K562 (cell line): Measurements from ENCODE around the gene OLFML3. TPM values are rescaled to one million over a fixed set of nuclear protein-coding genes. Genes with fewer than 3 reads are reported as not detected.

ENCODE experiments used
- ATAC-seq: fragments of 200-7000 bp; cut with Tn5 transposase; 3 replicates; pipeline ENCODE4 v1.9.1; 2020; ENCODE audit warnings: moderate library complexity
- BruUV-seq: library from RNA; stranded (reverse); fragments of 400-500 nt; replicated peaks from 2 replicates; lab custom pipeline; 2021; lab: Mats Ljungman, UMichigan
- CTCF ChIA-PET: fragments of 300-600 bp; formaldehyde crosslinking; extraction: SDS; loops from one replicate; lab custom pipeline; 2021; ENCODE audit warnings: low intra/inter-chr PET ratio; lab: Yijun Ruan, JAX
- POLR2A ChIA-PET: fragments of 300-600, 350-650 bp; sonication (Branson Sonifier 250); formaldehyde crosslinking; extraction: SDS; loops from one replicate; lab custom pipeline; 2021; ENCODE audit warnings: antibody characterized with exemption, inconsistent platforms; lab: Yijun Ruan, JAX
- DNase-seq, 4 experiments: peaks; one replicate each; pipeline versions ENCODE4 v3.0.0 to v3.0.0-alpha.2; 2011 to 2018; ENCODE audit warnings: low spot score in 3 of 4, mixed read lengths in 3 of 4; ENCODE audit errors: extremely low read depth in 1 of 4
- FAIRE-seq: peaks from 2 replicates; lab custom pipeline; 2011; peaks lifted over from hg19 to GRCh38; lab: Jason Lieb, UNC
- H2AFZ ChIP-seq: 2 replicates; pipeline ENCODE4 v1.6.0; 2011; ENCODE audit warnings: low read depth, low read length, control low read depth, inconsistent platforms
- H3K27ac ChIP-seq: fragments of 200-600 bp; 3 replicates; pipeline ENCODE4 v1.8.0; 2011; ENCODE audit warnings: low read depth, mild to moderate bottlenecking, control low read depth, inconsistent platforms, low read length, moderate library complexity, mixed read lengths; ENCODE audit errors: extremely low read depth
- H3K27me3 ChIP-seq, 2 experiments: fragments of 300-600 bp in 1 of 2; 2 replicates in 1 of 2; 3 replicates in 1 of 2; pipeline versions ENCODE4 v1.6.0 to v1.8.0; 2011; ENCODE audit warnings: inconsistent platforms in 2 of 2, low read length in 2 of 2, mild to moderate bottlenecking in 1 of 2, mixed read lengths in 1 of 2, moderate library complexity in 1 of 2; ENCODE audit not compliant: control insufficient read depth in 2 of 2, insufficient read depth in 2 of 2
- H3K36me3 ChIP-seq: fragments of 300-600 bp; 3 replicates; pipeline ENCODE4 v1.8.0; 2011; ENCODE audit warnings: mild to moderate bottlenecking, low read length, inconsistent platforms; ENCODE audit not compliant: control insufficient read depth, insufficient read depth
- H3K4me1 ChIP-seq, 2 experiments: fragments of 200-600 bp in 1 of 2; replicated peaks in 1 of 2; 2 replicates in 1 of 2; 3 replicates in 1 of 2; pipeline versions ENCODE4 v1.5.1 to v1.8.0; 2011; ENCODE audit warnings: inconsistent platforms in 2 of 2, low read length in 2 of 2, mild to moderate bottlenecking in 1 of 2, mixed read lengths in 1 of 2, moderate library complexity in 1 of 2; ENCODE audit not compliant: control insufficient read depth in 2 of 2, insufficient read depth in 2 of 2
- H3K4me2 ChIP-seq: 2 replicates; pipeline ENCODE4 v1.6.1; 2011; ENCODE audit warnings: low read length, control low read depth, inconsistent platforms, mixed read lengths; ENCODE audit not compliant: insufficient read depth
- H3K4me3 ChIP-seq: fragments of 200-600 bp; sonication (generic), shearing (Covaris generic); 2 replicates; pipeline ENCODE4 v1.5.1; 2016; ENCODE audit warnings: control low read depth, inconsistent platforms
- H3K79me2 ChIP-seq: fragments of 200-600 bp; 3 replicates; pipeline ENCODE4 v1.8.0; 2011; ENCODE audit warnings: low read length, inconsistent platforms; ENCODE audit not compliant: control insufficient read depth, insufficient read depth
- H3K9ac ChIP-seq, 2 experiments: 2 replicates each; pipeline versions ENCODE4 v1.6.0 to v1.6.1; 2011; ENCODE audit warnings: low read depth in 2 of 2, low read length in 2 of 2, control low read depth in 1 of 2, inconsistent platforms in 1 of 2, mild to moderate bottlenecking in 1 of 2, mixed read lengths in 1 of 2; ENCODE audit not compliant: insufficient read depth in 1 of 2
- H3K9me1 ChIP-seq: one replicate; pipeline ENCODE4 v1.6.0; 2011; ENCODE audit warnings: inconsistent platforms, mild to moderate bottlenecking, low read length, moderate library complexity; ENCODE audit not compliant: control insufficient read depth, insufficient read depth
- H3K9me3 ChIP-seq: replicated peaks from 2 replicates; pipeline ENCODE4 v1.5.1; 2011; ENCODE audit warnings: low read depth, low read length, inconsistent platforms; ENCODE audit not compliant: control insufficient read depth, insufficient read depth
- H4K20me1 ChIP-seq: replicated peaks from 2 replicates; pipeline ENCODE4 v1.6.1; 2011; ENCODE audit warnings: low read length, inconsistent platforms, mixed read lengths; ENCODE audit not compliant: control insufficient read depth, insufficient read depth
- CBFA2T3 ChIP-seq: fragments of 450-650 bp; IDR thresholded peaks from 2 replicates; pipeline ENCODE4 v1.6.1; 2017
- HNRNPUL1 ChIP-seq: fragments of 200-400 bp; formaldehyde crosslinking; IDR thresholded peaks from 2 replicates; pipeline ENCODE4 v1.6.1; 2017; ENCODE audit warnings: low read length
- NR2F6 ChIP-seq: fragments of 450-650 bp; formaldehyde crosslinking; IDR thresholded peaks from 2 replicates; pipeline ENCODE4 v1.4.0; 2020; ENCODE audit warnings: mild to moderate bottlenecking
- PRMT5 ChIP-seq: sonication (generic); formaldehyde crosslinking; IDR thresholded peaks from 2 replicates; pipeline ENCODE4 v1.5.0; 2020; ENCODE audit warnings: missing genetic modification reagents
- RBM22 ChIP-seq: fragments of 200-400 bp; formaldehyde crosslinking; IDR thresholded peaks from 2 replicates; pipeline ENCODE4 v1.6.1; 2018; ENCODE audit warnings: low read length, low read depth; ENCODE audit not compliant: poor library complexity, severe bottlenecking
- ZNF584 ChIP-seq: fragments of 200-800 bp; sonication (Bioruptor generic); IDR thresholded peaks from 2 replicates; pipeline ENCODE4 v1.6.1; 2016; ENCODE audit warnings: low read depth, mild to moderate bottlenecking, missing genetic modification characterization, missing compliant biosample characterization
- WGBS: fragments of 100-300 bp; shearing (Covaris generic); methylation state at CpG from one replicate; pipeline ENCODE4 v1.1.6; 2016; ENCODE audit warnings: low coverage, mixed read lengths; ENCODE audit not compliant: insufficient coverage; ENCODE audit errors: missing lambda C conversion rate; 5-methylcytosine and 5-hydroxymethylcytosine counted together
- in situ Hi-C: fragments of 300-500 bp; cut with MboI; formaldehyde crosslinking; loops from 4 replicates; pipeline ENCODE4 v1.15.0; 2018; ENCODE audit warnings: inconsistent platforms, mixed read lengths
- intact Hi-C: fragments of 100-400 bp; cut with micrococcal nuclease; formaldehyde crosslinking; loops from 2 replicates; pipeline ENCODE4 v1.14.2; 2022
- polyA plus RNA-seq, 8 experiments: library from polyadenylated mRNA; depleted of rRNA in 4 of 8; stranded (reverse) in 5 of 8; unstranded in 3 of 8; fragments of >200 nt; fragmentation: Nextera tagmentation in 2 of 8; fragmentation: Illumina TruSeq in 1 of 8; extraction: Ambion mirVana in 2 of 8; extraction: Trizol in 1 of 8; gene quantifications; 2 replicates each; pipeline versions ENCODE4 v1.2.1 to v1.2.3, GENCODE V29; 2011 to 2014; ENCODE audit warnings: inconsistent platforms in 1 of 8, missing spikeins in 1 of 8
- total RNA-seq, 7 experiments: library from RNA; depleted of rRNA in 6 of 7; stranded (reverse); fragments of >200 nt in 6 of 7; fragmentation: Illumina TruSeq in 2 of 7; extraction: Trizol in 2 of 7; gene quantifications; 2 replicates each; pipeline versions ENCODE4 v1.2.1 to v1.2.3, GENCODE V29; 2011 to 2021; ENCODE audit warnings: low replicate concordance in 1 of 7

Gene OLFML3
- total and polyA plus RNA-seq, 9 of the 15 experiments (the other 6 are each of a cell fraction or from before 2014, with no cell fraction given), result 0.07 to 0.13 (median 0.07) TPM; not detected in 6

DNA sequence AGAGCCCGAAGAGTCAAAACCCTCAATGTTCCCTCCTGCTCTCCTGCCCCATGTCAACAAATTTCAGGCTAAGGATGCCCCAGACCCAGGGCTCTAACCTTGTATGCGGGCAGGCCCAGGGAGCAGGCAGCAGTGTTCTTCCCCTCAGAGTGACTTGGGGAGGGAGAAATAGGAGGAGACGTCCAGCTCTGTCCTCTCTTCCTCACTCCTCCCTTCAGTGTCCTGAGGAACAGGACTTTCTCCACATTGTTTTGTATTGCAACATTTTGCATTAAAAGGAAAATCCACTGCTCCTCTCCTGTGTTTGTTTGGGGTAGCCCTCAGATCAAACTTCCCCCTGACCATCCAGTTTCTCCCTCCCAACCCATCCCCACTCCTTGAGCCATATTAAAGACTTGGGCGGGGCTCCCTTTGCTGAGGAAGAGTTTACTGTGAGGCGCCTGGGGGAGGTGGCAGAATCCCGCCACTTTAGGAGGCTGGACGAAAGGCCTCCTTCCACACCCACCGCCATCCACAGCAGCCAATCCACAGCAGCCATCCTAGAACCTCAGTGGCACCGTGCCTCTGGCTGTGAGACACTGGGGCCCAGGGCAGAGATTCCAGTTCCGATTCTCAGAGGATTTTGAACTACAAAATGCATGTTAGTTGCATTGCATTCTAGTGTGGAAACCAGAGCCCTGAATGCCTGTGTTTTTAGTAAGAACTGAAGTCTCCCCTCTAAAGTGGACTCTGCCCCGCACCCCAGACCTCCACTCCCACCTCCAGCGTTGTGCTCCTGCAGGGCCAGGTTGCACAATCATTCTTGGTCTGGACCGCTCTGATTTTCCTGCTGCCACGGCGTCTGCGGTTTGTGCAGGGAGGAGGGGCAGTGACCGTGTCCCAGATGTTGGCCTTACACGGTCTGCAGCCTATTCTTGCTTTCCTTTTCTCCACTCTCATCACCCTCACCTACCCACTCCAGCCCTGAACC, 3.0 kb downstream of the OLFML3 start (continued):
- TF ChIP-seq ZNF584 (CRISPR knock-in tag) (no peak), HNRNPUL1 (no peak), CBFA2T3 (peak; percentile 62), RBM22 (no peak)

DNA sequence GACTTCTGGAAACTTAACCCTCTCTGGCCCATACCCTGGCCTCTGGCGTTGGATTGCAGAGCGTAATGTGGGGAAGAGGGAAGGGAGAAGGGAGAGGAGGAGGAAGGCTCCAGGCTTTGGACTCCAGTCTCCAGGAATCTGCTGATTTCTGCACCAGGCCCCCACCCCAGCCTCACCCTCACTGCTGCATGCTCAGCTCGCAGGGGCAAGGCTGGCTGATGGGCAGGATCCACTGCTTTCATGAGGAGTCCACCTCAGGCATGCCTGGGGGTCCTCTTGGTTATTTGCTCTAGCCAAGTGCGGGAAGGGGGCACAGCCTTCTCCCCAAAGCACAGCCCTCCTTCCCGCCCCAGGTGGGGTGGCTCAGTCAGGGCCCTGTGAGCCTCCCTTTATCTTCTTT, 3.7 kb downstream of the OLFML3 start:
- no peak overlapping the region for H3K4me2 ChIP-seq
- ChIA-PET POLR2A (no interaction called here), CTCF (interaction anchor here (0.7 kb wide), 1 partner anchor 300 kb away, joined by 5 read pairs; no protein-coding TSS in a partner anchor)
- H3K4me1 ChIP-seq, result peaks cover 5 to 8% of the 10 kb centered on the region in 2 experiments; a peak in 2 of 5 replicates
- FAIRE-seq (no peak), DNase-seq (no peak), ATAC-seq (no peak)
- TF ChIP-seq PRMT5 (CRISPR knock-in tag) (no peak), NR2F6 (CRISPR knock-in tag) (no peak)
- H3K9ac ChIP-seq, result no peak overlapping the region
- in situ Hi-C loops (loop anchor here (10.0 to 25.0 kb wide), 2 partner anchors 292 to 1079 kb away; no protein-coding TSS in a partner anchor), intact Hi-C loops (no loop called here)
- no peak overlapping the region for H3K27ac ChIP-seq
- no peaks in the 10 kb centered on the region for H3K79me2 ChIP-seq
- H3K9me1 ChIP-seq, result no peaks in the 10 kb centered on the region
- no TSS peak for BruUV-seq
- H2AFZ ChIP-seq, result no peak overlapping the region
- no peak overlapping the region for H3K4me3 ChIP-seq
- no peaks in the 10 kb centered on the region for H3K36me3 ChIP-seq
- H3K27me3 ChIP-seq, result peaks cover 23 to 66% of the 10 kb centered on the region in 2 experiments; a peak in 4 of 5 replicates
- H3K9me3 ChIP-seq, result no peaks in the 10 kb centered on the region
- 0 out of 2 replicates have a peak, but pooled peaks cover 3% of the 10 kb centered on the region for H4K20me1 ChIP-seq
- 0% methylated on average over 4 of the region's 5 CpGs for whole genome bisulfite sequencing
